SHP77 treated with DMSO at 0.1 percent for 48 hours (cell line): ENCODE measurements around the gene ASNS.

Experiments used
- DNase-seq: peaks from one replicate; lab custom pipeline; 2025; lab: John Stamatoyannopoulos, UW

Gene ASNS

GRCh38 chr7:97842772-97843345, 29.3 kb downstream of the ASNS start:
- no peak for DNase-seq

- no peak for DNase-seq
These were observed 30.2 kb downstream of the ASNS start for GRCh38 chr7:97842006-97842405.

- DNase-seq = peak; percentile 21
These were observed 36.7 kb downstream of the ASNS start for GRCh38 chr7:97835296-97836138.

- no peak for DNase-seq
These were observed 53.0 kb downstream of the ASNS start for GRCh38 chr7:97819161-97819560.

GRCh38 chr7:97818066-97818663, 54.0 kb downstream of the ASNS start:
- DNase-seq = no peak
